GM19328 (cell line): ENCODE data around the gene ELOB.
A peak's percentile ranks its signal among the peaks of the same experiment; 100 is the strongest.

Experiments
- ATAC-seq: cut with Tn5 transposase; IDR thresholded peaks from one replicate; pipeline ENCODE4 v1.9.1; 2021; ENCODE audit warnings: mild to moderate bottlenecking, moderate library complexity; ENCODE audit not compliant: unreplicated experiment

ELOB gene

DNA sequence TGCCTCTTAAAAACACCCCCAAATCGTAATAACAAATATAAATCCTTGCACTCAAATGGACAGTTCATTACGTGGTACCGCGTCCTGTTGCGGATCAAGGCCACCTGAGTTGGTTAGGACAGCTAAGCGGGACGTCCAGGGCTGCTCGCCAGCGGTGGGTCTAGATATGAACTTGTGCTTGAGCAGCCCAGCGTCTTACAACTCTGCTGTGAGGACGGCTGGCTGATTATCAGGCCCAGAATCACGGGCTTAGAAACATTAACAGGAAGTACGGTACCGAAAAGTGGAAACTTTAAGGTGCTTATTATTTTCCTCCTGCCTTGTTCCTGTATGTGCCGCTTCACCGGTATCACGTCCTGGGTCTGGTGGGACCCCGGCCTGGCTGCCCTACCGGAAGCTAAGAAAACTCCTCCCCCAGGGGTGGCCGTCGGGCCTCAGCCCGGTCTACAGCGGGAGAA lies 25.5 kb downstream of the ELOB start:
- ATAC-seq: peak; percentile 24

DNA sequence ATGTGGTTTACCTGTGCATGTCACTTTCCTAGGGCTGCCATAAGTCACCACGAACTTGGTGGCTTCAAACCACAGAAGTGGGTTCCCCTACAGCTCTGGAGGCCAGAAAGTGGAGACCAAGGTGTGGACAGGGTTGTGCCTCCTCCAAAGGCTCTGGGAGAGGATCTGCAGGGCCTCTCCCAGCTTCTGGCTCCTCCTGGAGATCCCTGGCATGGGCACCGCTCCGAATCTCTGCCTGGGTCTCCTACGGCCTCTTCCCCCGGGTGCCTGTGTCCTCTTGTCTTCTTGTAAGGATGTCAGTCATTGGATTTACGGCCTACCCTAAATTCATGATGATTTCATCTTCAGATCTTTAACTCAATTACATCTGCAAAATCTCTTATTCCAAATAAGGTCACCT lies 27.1 kb downstream of the ELOB start:
- no peak for ATAC-seq

- no peak for ATAC-seq
These were observed 27.6 kb downstream of the ELOB start for GRCh38 chr16:2749476-2749875.

DNA sequence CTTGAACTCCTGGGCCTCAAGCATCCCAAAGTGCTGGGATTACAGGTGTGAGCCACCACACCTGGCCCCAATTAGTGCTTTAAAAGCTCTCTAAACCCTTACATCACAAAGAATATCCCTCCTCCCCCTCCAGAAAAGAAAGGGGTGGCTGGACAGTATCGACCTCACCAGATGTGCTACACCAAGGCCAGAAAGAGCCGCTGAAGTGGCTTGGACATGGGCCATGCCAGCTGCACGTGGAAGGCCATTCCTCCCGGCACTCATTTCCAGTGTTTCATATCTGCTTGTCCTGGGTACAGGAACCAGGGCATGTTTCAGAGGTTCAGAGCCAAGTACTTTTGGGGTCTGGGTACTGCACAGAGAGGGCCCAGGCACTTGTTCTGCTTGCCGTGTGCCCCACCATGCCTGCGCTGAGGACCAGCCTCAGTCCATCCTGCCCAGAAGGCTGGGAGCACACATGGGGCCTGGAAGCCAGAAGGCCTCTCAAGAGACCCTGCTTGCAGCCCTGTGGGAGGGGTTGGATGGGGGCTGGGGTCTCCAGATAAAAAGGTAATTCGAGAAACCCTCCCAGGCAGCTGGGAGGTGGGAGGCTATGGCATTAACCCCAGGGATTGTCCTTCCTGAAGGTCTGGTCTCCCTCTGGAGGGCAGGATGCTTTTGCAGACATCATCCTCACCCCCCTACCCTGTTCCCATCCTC lies 28.2 kb downstream of the ELOB start:
- no peak for ATAC-seq

DNA sequence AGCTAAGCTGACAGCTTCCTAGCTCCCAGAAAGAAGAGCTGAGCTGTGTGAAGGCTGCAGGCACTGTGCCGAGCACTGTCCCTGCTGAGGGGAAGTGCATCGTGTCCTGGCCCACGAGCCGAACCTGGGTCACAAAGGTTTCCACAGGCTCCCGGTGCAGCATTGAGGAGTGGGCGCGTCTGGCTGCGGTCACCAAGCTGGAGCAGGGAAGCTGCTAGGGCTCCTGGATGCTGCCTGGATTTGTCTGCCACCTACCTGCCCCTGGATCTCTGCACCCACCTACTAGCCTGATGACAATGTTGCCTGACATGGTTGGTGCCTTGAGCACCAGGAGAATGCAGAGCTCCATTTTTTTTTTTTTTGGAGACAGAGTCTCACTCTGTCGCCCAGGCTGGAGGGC lies 31.1 kb downstream of the ELOB start:
- no peak for ATAC-seq

- no peak for ATAC-seq
These were observed 31.8 kb downstream of the ELOB start for GRCh38 chr16:2745116-2745890.

GRCh38 chr16:2744711-2745110 lies 32.4 kb downstream of the ELOB start:
- ATAC-seq: no peak

DNA sequence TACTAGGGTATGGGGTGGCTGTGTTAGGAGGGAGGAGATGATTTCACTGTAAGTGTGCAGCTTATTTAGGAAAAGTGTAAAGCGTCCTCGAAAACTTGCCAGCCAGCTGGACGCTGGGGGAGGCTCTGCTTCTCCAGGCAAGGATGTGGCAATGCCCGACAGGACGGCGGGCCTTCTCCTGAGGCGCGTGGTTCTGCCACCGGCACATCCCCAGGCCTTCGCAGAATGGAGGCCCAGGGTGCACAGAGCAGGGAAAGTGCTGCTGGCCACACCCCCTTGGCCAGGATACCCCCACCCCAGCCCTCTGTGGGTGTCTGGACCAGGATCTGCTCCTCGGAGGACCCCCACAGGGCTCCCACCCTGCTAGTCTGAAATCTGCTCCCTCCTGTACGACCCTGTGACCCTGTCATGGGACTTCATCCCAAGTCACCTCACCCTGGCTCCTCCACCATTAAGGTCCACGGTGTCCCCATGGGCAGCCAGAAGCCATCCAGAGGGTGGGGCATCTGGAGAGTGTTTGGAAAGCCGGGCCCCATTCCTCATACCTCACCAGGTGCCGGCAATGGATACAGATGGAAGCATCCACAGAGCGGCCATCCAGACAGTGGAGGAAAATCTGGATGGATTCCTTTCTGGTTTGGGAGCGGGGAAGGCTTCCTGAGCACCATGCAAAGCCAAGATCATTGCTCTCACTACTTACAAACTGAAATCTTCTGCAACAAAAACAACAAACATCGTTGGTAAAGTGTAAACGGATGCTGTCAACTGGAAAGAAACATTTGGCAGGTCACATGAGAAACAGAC lies 33.9 kb downstream of the ELOB start:
- no peak for ATAC-seq

DNA sequence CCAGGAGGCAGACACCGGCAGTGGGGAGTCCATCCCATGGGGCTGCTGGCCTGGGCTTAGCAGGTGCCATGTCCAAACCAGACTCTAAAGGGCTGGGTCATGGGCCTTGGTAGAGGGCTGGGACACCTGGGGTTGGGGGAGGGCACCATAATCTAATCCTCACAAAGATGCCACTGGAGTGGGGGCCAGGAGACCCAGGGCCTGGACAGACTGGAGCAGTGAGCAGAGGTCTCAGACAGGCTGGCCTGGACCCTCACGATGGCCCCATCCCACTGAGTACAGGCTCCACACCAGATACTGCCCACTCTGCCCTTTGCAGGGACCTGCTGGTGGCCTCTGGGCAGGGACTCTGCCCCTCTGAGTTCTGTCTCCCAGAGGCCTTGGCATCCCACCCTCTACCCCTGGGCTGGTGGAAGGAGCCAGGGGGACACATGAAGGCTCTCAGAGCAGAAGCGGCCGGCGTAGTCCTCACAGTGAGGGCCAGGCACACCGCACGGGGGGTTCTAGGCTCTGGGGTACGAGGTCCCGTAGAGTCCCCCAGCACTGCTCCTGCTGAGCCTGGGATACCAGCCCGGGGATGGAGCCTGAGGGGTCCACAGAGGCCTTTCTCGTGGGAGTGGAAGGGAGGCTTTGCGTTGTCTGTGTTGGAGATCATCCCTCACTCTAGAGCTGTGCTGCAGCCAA lies 34.6 kb downstream of the ELOB start:
- no peak for ATAC-seq

DNA sequence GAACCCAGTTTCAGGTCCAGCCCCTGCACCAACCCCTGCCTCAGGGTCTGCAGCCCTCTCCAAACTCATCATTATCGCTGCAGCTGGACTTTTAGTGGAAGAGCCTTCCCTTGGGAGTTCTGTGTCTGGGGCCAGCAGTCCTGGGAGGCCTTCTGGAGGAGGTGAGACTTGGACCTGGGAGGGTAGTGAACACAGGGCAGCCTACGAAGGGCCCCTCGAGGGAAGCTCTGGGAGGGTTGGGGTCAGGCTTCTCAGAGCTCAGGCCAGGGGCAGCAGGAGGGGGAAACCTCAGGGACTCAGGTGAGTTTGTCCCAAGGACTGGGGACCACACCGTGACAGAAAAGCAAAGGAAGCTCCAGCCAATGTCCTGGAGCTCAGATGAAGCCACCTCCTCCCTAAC lies 35.9 kb downstream of the ELOB start:
- no peak for ATAC-seq

DNA sequence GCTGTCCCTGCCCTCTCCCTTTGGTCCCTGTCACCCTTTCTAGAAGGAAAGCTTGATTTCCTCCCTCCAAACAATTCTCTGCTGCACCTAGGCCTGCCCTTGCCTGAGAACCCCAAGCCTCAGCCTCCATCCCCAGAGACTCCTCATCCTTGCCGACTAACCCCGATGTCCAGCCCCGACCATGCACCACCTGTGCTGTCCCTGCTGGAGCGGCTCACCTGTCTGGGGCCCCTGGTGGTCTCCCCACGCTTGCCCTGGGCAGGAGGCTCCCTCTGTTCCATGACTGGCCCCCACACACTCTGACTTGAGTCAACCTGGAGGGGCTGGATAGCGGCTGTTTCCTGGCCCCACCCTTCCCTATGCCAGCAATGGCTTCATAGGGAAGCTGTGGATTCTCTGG lies 36.6 kb downstream of the ELOB start:
- no peak for ATAC-seq

DNA sequence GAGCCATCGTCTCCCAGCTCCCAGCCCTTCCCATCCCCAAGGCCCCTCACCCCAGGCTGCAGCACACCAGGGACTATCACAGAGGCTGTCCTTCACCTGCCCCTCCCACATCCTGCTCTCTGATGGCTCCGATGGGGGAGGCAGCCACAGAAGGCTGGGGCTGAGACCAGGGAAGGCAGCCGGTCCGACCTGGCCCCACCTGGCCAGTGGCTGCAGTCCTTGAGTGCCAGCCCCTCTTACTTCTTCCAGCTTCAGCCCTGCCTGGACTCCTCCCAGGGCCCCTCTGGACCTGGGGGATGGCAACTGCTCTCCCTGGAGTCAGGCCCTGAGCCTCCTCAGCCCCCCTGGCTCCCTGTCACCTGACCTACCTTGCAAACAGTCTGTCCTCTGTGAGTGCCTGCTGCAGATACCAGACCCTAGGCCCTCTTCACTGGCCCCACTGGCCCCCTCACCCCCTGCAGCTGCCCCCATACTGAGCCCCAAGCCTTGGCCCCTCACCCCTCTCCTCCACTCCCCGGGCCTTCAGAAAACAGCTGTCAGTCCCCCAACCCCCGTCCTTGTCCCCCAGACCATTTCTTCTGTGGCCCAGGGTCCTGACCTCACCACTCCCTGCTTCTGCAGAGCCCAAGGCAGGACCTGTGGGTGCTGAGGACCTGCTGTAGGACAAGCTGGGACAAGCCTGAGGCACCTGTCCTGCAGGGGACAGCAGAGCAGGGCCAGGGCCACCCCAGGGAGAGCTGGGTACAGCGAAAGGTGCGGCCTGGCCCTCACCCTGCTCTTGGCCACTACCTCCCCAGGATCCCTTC lies 37.3 kb downstream of the ELOB start:
- no peak for ATAC-seq

- no peak for ATAC-seq
These were observed 38.5 kb downstream of the ELOB start for GRCh38 chr16:2738615-2739014.

DNA sequence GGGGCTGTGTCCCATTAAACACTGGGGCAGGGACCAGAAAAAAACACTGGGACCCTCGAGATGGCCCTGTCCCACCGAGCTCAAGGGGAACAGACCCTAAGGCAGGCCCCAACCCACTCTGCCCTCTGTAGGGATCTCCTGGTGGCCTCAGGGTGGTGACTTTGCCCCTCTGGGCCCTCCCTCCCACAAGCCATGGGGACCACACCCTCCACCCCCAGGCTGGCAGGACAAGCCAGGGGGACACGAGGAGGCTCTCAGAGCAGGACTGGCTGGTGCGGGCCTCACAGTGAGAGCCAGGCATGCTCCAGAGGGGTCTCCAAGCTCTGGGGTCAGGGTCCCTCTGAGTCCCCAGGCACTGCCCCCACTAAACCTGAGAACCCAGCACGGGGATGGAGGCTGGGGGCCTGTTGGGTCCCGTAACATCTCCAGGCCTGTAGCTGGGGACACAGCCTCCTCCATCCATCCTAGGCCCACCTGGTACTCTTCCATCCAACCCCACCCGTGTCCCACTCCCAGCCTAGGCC lies 39.1 kb downstream of the ELOB start:
- no peak for ATAC-seq

DNA sequence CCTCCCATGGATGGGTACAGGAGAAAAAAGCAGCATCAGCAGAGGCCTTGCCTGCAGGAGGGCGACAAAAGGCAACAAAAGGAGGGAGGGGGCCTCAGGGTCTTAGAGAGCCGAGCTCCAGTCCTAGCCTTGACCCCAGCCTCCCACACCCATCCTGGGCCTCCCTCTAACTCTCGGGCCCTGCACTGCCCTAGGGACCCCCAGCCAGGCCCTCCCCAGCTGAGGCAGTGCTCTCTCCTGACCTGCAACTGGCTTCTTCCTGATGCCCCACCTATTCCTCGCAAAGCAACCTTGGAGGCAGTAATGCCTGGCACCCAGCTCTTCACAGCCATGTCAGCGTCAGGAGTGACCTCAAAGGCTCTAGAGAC lies 39.9 kb downstream of the ELOB start:
- no peak for ATAC-seq

DNA sequence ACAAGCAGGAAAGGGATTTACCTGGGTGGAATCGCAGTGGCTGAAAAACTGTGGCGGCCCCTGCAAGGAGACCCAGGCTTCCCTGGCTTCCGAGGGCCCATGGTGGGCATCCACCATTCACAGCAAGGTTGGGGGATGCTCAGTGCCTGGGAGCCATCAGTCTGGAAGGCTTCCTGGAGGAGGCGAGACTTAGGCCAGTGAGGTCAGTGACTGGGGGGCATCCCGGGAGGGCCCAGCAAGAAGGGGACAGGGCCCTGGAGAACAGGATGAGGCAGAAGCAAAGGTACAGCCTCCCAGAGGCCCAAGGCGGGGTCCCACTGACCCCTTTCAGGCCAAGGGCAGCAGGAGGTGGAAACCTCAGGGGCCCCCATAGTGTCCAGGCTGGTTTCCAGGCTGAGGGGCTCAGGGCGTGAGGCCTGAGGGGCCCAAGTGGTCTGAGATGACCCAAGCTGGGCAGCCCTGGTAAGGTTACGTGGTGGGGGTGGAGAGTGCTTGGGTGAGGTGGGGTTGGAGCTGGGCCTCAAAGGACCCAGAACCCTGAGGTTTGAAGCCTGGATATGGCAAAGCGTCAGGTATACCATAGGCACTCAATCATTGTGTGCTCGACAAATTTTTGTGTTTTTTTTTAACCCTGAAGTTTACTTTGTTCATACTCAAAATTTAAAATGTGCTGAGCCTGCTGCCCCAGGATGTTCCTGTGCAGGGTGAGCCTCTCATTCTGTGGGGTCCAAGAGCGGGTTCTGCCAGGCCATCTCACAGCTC lies 40.4 kb downstream of the ELOB start:
- ATAC-seq: no peak

DNA sequence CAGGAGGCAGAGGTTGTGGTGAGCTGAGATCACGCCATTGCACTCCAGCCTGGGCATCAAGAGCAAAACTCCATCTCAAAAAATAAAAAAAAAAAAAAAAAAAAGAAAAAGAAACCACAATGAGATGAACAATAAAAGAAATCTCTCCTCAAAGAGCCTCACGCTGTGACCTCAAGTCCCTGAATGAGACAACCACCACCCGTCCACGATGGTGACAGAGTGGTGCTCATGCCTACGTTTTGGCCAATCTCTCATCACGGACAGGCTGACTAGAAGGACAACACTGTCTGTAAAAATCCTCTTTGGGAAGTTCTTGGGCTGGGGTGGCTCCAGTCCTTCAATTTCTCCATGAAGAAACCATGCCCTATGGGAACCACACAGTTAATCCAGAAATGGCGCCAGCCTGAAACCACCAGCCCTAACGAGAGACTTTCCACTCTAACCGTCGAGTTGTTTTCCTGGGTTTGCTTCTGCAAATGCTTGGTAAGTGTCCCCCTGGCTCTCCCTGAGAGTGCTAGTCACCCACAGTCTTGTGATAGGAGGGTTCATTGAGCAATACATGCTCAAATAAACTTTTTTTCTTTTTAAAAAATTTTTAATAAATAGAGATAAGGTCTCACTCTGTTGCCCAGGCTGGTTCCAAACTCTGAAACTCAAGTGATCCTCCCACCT lies 42.1 kb downstream of the ELOB start:
- ATAC-seq: no peak

- ATAC-seq: no peak
These were observed 49.0 kb downstream of the ELOB start for GRCh38 chr16:2728034-2728433.

- no peak for ATAC-seq
These were observed 50.2 kb downstream of the ELOB start for GRCh38 chr16:2726923-2727322.
